Stimulated activated CD8-positive, alpha-beta memory T cell treated with anti-CD3 and anti-CD28 coated beads, Interleukin-2, amount 100 ng/mL, for 48 hours (primary cell): ENCODE results near the gene EMC7.

Source experiments
- DNase-seq, 2 donors: peaks; one replicate each; pipeline ENCODE4 v3.0.0-alpha.2; 2020; ENCODE audit warnings: low read depth in 2 of 2

Gene EMC7

GRCh38 chr15:34038871-34039789, 62.5 kb downstream of the EMC7 start, which contains the start of gene AVEN:
AVEN (minus strand) TSS chr15:34039204; CDS start chr15:34039046, 158 bp downstream.
- DNase-seq: peak; percentile 39 to 50

GRCh38 chr15:34038023-34038870, 63.4 kb downstream of the EMC7 start:
- peak; percentile 62 to 66 for DNase-seq
